HL-60 (cell line): ENCODE measurements around the gene MAD1L1.

ENCODE experiments used
- DNase-seq, 2 experiments: peaks; one replicate each; pipeline ENCODE4 v3.0.0-alpha.2; 2010 to 2020; ENCODE audit warnings: low read depth in 1 of 2, low spot score in 1 of 2
- H3K27ac ChIP-seq: fragments of 250-450 bp; sonication (Bioruptor Pico); replicated peaks from 2 replicates; pipeline ENCODE4 v1.5.1; 2020; ENCODE audit warnings: mild to moderate bottlenecking, moderate library complexity
- H3K27me3 ChIP-seq: fragments of 250-450 bp; sonication (Bioruptor Pico); 2 replicates; pipeline ENCODE4 v1.5.1; 2021; ENCODE audit warnings: mild to moderate bottlenecking, moderate library complexity; ENCODE audit not compliant: insufficient read depth, poor library complexity, severe bottlenecking
- H3K4me3 ChIP-seq: replicated peaks from 2 replicates; pipeline ENCODE4 v1.5.1; 2011; ENCODE audit warnings: mild to moderate bottlenecking, control low read depth, low read length; ENCODE audit not compliant: insufficient read depth
- GABPA ChIP-seq: IDR thresholded peaks from 2 replicates; pipeline ENCODE4 v1.6.1; 2012; ENCODE audit warnings: low read depth
- POLR2AphosphoS5 ChIP-seq: IDR thresholded peaks from 2 replicates; pipeline ENCODE4 v1.6.1; 2012; ENCODE audit warnings: low read depth
- REST ChIP-seq: IDR thresholded peaks from 2 replicates; pipeline ENCODE4 v1.6.1; 2012; ENCODE audit warnings: low read depth; ENCODE audit not compliant: insufficient replicate concordance
- SPI1 ChIP-seq: IDR thresholded peaks from 2 replicates; pipeline ENCODE4 v1.6.1; 2012; ENCODE audit warnings: low read depth, mild to moderate bottlenecking, borderline replicate concordance
- TF ChIP-seq, protein P1 (sequence below): IDR thresholded peaks from one replicate; pipeline ENCODE4 v1.5.1; 2011; ENCODE audit warnings: low read length, control low read depth, inconsistent platforms; ENCODE audit not compliant: insufficient read depth

Gene MAD1L1

DNA sequence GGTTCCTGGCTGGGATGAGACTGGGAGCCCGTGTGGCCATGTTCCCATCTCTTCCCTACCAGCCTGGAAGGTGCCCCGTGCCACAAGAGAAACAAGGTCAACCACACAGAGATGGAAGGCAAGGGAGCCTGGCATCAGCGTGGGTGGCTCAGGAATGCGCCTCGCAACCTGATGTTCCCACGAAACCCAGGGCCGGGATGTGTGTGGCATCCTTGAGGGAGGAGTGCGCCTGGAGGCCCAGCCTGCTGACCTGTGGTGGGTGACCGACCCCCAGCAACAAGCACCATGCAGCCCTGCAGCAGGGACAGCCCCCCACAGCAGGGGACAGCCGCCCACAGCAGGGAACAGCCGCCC lies 295.5 kb downstream of the MAD1L1 start:
- TF ChIP-seq GABPA (no peak), POLR2AphosphoS5 (no peak)
- TF ChIP-seq, protein P1, sequence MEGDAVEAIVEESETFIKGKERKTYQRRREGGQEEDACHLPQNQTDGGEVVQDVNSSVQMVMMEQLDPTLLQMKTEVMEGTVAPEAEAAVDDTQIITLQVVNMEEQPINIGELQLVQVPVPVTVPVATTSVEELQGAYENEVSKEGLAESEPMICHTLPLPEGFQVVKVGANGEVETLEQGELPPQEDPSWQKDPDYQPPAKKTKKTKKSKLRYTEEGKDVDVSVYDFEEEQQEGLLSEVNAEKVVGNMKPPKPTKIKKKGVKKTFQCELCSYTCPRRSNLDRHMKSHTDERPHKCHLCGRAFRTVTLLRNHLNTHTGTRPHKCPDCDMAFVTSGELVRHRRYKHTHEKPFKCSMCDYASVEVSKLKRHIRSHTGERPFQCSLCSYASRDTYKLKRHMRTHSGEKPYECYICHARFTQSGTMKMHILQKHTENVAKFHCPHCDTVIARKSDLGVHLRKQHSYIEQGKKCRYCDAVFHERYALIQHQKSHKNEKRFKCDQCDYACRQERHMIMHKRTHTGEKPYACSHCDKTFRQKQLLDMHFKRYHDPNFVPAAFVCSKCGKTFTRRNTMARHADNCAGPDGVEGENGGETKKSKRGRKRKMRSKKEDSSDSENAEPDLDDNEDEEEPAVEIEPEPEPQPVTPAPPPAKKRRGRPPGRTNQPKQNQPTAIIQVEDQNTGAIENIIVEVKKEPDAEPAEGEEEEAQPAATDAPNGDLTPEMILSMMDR = no peak
- Histone ChIP-seq H3K27ac (no peak overlapping the region), H3K27me3 (no peaks in the 10 kb centered on the region), H3K4me3 (no peak overlapping the region)
- no peak for DNase-seq

DNA sequence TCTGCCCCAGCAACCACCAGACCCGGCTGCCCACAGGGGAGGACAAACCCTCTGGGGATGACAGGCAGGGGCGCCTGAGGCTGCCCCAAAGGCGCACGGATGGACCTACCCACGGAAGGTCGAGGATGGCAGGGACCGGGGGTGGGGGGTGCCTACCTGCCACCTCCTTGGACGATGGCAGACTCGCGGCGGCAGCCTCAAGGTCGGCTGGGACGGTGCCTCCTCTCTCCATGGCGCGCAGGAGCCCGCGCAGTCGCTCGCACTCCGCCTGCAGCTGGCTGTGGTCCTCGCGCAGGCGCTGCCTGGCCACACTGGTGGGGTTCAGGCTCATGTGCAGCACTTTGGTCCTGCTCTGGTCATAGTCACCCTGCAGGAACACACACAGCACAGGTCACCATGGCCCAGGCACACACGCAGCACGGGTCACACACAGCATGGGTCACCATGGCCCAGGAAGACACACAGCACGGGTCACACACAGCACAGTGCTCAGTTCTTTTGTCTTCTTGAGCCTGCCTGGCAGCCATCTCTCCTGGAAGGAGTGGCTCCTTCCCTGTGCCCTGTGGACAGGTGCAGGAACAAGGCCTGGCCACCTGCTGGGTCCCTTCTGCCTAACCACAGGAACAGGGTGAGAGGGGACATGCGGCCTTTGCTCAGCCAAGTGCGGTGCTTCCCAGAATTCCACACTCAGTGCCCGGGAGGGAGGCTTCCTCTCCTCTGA lies 296.1 kb downstream of the MAD1L1 start:
- Histone ChIP-seq H3K27ac (no peak overlapping the region), H3K27me3 (no peaks in the 10 kb centered on the region), H3K4me3 (no peak overlapping the region)
- DNase-seq = no peak
- TF ChIP-seq, protein P1 = no peak
- TF ChIP-seq REST (no peak), GABPA (no peak), POLR2AphosphoS5 (no peak), SPI1 (no peak)

DNA sequence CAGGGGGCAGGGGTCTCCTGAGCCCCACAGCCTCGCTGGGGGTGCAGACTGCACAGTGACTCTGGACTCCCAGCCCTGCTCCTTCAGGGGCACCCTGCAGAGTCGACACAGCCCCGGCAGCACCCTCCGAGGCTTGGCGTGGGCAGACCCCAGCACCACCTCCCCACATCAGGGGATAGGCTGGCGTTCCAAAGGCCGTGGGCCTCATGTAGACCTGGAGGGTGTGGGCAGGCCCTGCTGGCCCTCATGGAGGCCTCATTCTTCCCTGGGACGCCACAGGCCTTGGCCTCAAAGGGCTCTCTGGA lies 296.8 kb downstream of the MAD1L1 start:
- TF ChIP-seq POLR2AphosphoS5 = no peak
- TF ChIP-seq GABPA = no peak
- no peak for TF ChIP-seq REST
- TF ChIP-seq SPI1 = no peak
- TF ChIP-seq, protein P1 = no peak
- Histone ChIP-seq H3K27me3 (no peaks in the 10 kb centered on the region), H3K4me3 (no peak overlapping the region), H3K27ac (no peak overlapping the region)
- DNase-seq = no peak

DNA sequence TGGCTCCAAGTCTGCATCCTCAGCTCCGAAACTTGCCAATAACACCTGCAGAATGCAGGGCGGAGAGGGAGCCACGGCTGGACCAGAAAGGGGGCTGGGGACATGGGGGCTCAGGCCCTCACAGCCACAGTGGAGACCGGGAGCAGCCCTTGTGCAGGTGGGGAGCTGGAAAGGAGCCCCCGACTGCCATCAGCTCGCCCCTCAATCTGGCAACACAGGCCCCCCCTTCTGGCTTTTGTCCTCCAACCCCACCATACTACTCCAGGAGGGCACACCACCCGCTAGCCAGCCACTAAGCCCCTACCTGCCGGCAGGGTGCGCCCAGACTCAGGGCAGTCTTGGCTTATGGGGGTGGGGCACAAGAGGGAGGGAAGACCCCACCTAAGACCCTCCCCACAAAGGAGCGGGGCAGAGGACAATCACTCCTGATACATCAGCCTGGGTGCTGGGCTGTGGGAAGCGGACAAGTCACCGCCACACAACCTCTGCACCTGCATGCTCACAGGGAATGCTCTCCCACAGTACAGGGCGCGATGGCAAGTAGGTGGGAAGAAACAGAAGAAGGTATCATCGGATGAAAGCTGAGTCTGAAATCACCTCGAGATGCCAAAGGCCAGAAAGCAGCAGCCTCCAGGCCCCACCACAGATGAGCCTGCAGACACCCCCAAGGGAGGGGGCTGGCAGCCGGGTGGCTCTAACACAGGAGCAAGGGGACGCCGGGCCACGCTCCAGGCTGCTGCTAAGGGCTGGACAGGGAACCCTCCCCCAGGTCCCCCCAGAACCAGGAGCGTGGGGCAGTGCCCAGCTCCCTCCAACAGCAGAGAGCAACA lies 297.4 kb downstream of the MAD1L1 start:
- Histone ChIP-seq H3K27me3 (no peaks in the 10 kb centered on the region), H3K4me3 (no peak overlapping the region), H3K27ac (no peak overlapping the region)
- DNase-seq = no peak
- no peak for TF ChIP-seq GABPA
